ENCODE measurements around the gene UBAC2. TPM values are rescaled to one million over a fixed set of nuclear protein-coding genes. Genes with fewer than 3 reads are reported as not detected.

Gene UBAC2
- total RNA-seq, 3 donors from 2014 or later: 57.4 to 74.2 (median 67.5) TPM

- Histone ChIP-seq H3K36me3 (ENCODE audit: low read depth) (no peaks in the 10 kb centered on the region), H3K4me3 (no peak overlapping the region), H3K4me1 (ENCODE audit: low read depth) (no peaks in the 10 kb centered on the region), H3K9me3 (no peaks in the 10 kb centered on the region)
- ATAC-seq (no peak), DNase-seq (no peak)
- intact Hi-C loops (cut with DNase I, micrococcal nuclease): no loop called here
- no peak for TF ChIP-seq CTCF (IDR thresholded peaks at IDR 0.05)
Observed at GRCh38 chr13:99251921-99252320, 51.3 kb downstream of the UBAC2 start.

- Histone ChIP-seq H3K9me3 (no peaks in the 10 kb centered on the region), H3K36me3 (ENCODE audit: low read depth) (no peaks in the 10 kb centered on the region), H3K4me1 (ENCODE audit: low read depth) (no peaks in the 10 kb centered on the region), H3K4me3 (no peak overlapping the region)
- TF ChIP-seq CTCF (IDR thresholded peaks at IDR 0.05): no peak
- ATAC-seq (no peak), DNase-seq (no peak)
- intact Hi-C loops (cut with DNase I, micrococcal nuclease): no loop called here
Observed at GRCh38 chr13:99254830-99255229, 54.2 kb downstream of the UBAC2 start.

GRCh38 chr13:99255271-99255670 lies 54.6 kb downstream of the UBAC2 start:
- intact Hi-C loops (cut with DNase I, micrococcal nuclease): no loop called here
- TF ChIP-seq CTCF (IDR thresholded peaks at IDR 0.05): no peak
- DNase-seq: no peak
- H3K4me3 ChIP-seq: no peak overlapping the region
- ATAC-seq: no peak
- H3K4me1 ChIP-seq (ENCODE audit: low read depth): no peaks in the 10 kb centered on the region
- H3K36me3 ChIP-seq (ENCODE audit: low read depth): no peaks in the 10 kb centered on the region
- H3K9me3 ChIP-seq: no peaks in the 10 kb centered on the region

GRCh38 chr13:99256283-99256682 lies 55.6 kb downstream of the UBAC2 start:
- no peak for ATAC-seq
- Histone ChIP-seq H3K9me3 (no peaks in the 10 kb centered on the region), H3K36me3 (ENCODE audit: low read depth) (no peaks in the 10 kb centered on the region), H3K4me1 (ENCODE audit: low read depth) (no peaks in the 10 kb centered on the region), H3K4me3 (no peak overlapping the region)
- no peak for DNase-seq
- intact Hi-C loops (cut with DNase I, micrococcal nuclease): no loop called here
- TF ChIP-seq CTCF (IDR thresholded peaks at IDR 0.05): no peak

- H3K36me3 ChIP-seq (ENCODE audit: low read depth): no peaks in the 10 kb centered on the region
- no peak for DNase-seq
- H3K4me1 ChIP-seq (ENCODE audit: low read depth): no peaks in the 10 kb centered on the region
- no peak for ATAC-seq
- intact Hi-C loops (cut with DNase I, micrococcal nuclease): no loop called here
- no peak overlapping the region for H3K4me3 ChIP-seq
- TF ChIP-seq CTCF (IDR thresholded peaks at IDR 0.05): no peak
- H3K9me3 ChIP-seq: no peaks in the 10 kb centered on the region
Observed at GRCh38 chr13:99256709-99257108, 56.1 kb downstream of the UBAC2 start.

GRCh38 chr13:99257291-99257690 lies 56.6 kb downstream of the UBAC2 start:
- TF ChIP-seq CTCF (IDR thresholded peaks at IDR 0.05): no peak
- no peak overlapping the region for H3K4me3 ChIP-seq
- no peaks in the 10 kb centered on the region for H3K4me1 ChIP-seq (ENCODE audit: low read depth)
- no peaks in the 10 kb centered on the region for H3K36me3 ChIP-seq (ENCODE audit: low read depth)
- no peak for ATAC-seq
- no peaks in the 10 kb centered on the region for H3K9me3 ChIP-seq
- intact Hi-C loops (cut with DNase I, micrococcal nuclease): no loop called here
- no peak for DNase-seq
